Muscle of leg (tissue), 11 donors: ENCODE results near the gene FAM83F. TPM values are rescaled to one million over a fixed set of nuclear protein-coding genes. Genes with fewer than 3 reads are reported as not detected.
A peak's percentile ranks its signal among the peaks of the same experiment; 100 is the strongest.
"Not testable (repeated sequence)": the region's sequence is repeated elsewhere in the genome, so short reads cannot be mapped to it uniquely, and the experiment has no call there.

ENCODE experiments used
- DNase-seq: peaks from one replicate; pipeline ENCODE4 v3.0.0; 2013
- H3K27ac ChIP-seq: one replicate; pipeline ENCODE4 v1.5.1; 2013; ENCODE audit warnings: mild to moderate bottlenecking, low read length, control low read depth
- H3K27me3 ChIP-seq: one replicate; pipeline ENCODE4 v1.6.1; 2013; ENCODE audit warnings: low read length; ENCODE audit not compliant: control insufficient read depth, insufficient read depth
- H3K36me3 ChIP-seq: one replicate; pipeline ENCODE4 v1.6.1; 2013; ENCODE audit warnings: low read length; ENCODE audit not compliant: control insufficient read depth, insufficient read depth
- H3K4me1 ChIP-seq: one replicate; pipeline ENCODE4 v1.6.1; 2013; ENCODE audit warnings: low read length; ENCODE audit not compliant: control insufficient read depth, insufficient read depth
- H3K4me3 ChIP-seq: one replicate; pipeline ENCODE4 v1.5.1; 2013; ENCODE audit warnings: low read length, control low read depth
- H3K9me3 ChIP-seq: replicated peaks from 2 replicates; pipeline ENCODE4 v1.6.1; 2013; ENCODE audit warnings: low read depth, low read length; ENCODE audit not compliant: control insufficient read depth
- WGBS: methylation state at CpG from one replicate; pipeline ENCODE4 v1.1.5; 2013; ENCODE audit warnings: missing lambda C conversion rate; ENCODE audit not compliant: insufficient coverage; 5-methylcytosine and 5-hydroxymethylcytosine counted together
- polyA plus RNA-seq, 8 donors: library from polyadenylated mRNA; unstranded; fragments of 120-200 nt; gene quantifications; one replicate each; pipeline versions ENCODE4 v1.2.1 to v1.2.3, GENCODE V29; 2013; ENCODE audit warnings: inconsistent platforms in 1 of 8, low replicate concordance in 1 of 8; ENCODE audit not compliant: insufficient read length in 8 of 8, insufficient read depth in 1 of 8
- total RNA-seq: library from RNA; stranded (reverse); fragments of 120-200 nt; gene quantifications from one replicate; pipeline ENCODE4 v1.2.4, GENCODE V29; 2013

FAM83F gene
- total and polyA plus RNA-seq, 9 donors = 0.06 to 0.82 (median 0.27) TPM

GRCh38 chr22:40015358-40015976, 20.7 kb downstream of the FAM83F start:
- no peaks in the 10 kb centered on the region for H3K9me3 ChIP-seq
- H3K27ac ChIP-seq = no peak overlapping the region
- DNase-seq = no peak
- 79% methylated on average over 8 of the region's 10 CpGs for WGBS
- no peaks in the 10 kb centered on the region for H3K36me3 ChIP-seq
- peaks cover 19% of the 10 kb centered on the region for H3K27me3 ChIP-seq
- H3K4me1 ChIP-seq = no peaks in the 10 kb centered on the region
- no peak overlapping the region for H3K4me3 ChIP-seq

GRCh38 chr22:40018051-40018450, 23.3 kb downstream of the FAM83F start:
- WGBS = 31% methylated on average over 2 of the region's 6 CpGs
- no peak for DNase-seq
- Histone ChIP-seq H3K4me3 (no peak overlapping the region), H3K27me3 (peaks cover 7% of the 10 kb centered on the region), H3K27ac (no peak overlapping the region), H3K4me1 (no peaks in the 10 kb centered on the region), H3K36me3 (no peaks in the 10 kb centered on the region), H3K9me3 (no peaks in the 10 kb centered on the region)

- Histone ChIP-seq H3K36me3 (no peaks in the 10 kb centered on the region), H3K9me3 (no peaks in the 10 kb centered on the region), H3K27ac (no peak overlapping the region), H3K27me3 (peaks cover 14% of the 10 kb centered on the region), H3K4me3 (no peak overlapping the region), H3K4me1 (no peaks in the 10 kb centered on the region)
- WGBS = 88% methylated on average over 7 of the region's 9 CpGs
- DNase-seq = no peak
These were observed 24.3 kb downstream of the FAM83F start for GRCh38 chr22:40019100-40019499.

GRCh38 chr22:40020956-40021355, 26.2 kb downstream of the FAM83F start:
- no peaks in the 10 kb centered on the region for H3K36me3 ChIP-seq
- no peak overlapping the region for H3K27ac ChIP-seq
- no peak overlapping the region for H3K4me3 ChIP-seq
- peaks cover 12% of the 10 kb centered on the region for H3K27me3 ChIP-seq
- no peaks in the 10 kb centered on the region for H3K9me3 ChIP-seq
- 62% methylated on average over 7 of the region's 7 CpGs for WGBS
- DNase-seq = no peak
- no peaks in the 10 kb centered on the region for H3K4me1 ChIP-seq

GRCh38 chr22:40021401-40022000, 26.7 kb downstream of the FAM83F start:
- Histone ChIP-seq H3K27ac (no peak overlapping the region), H3K4me1 (no peaks in the 10 kb centered on the region), H3K36me3 (no peaks in the 10 kb centered on the region), H3K27me3 (peaks cover 12% of the 10 kb centered on the region), H3K4me3 (no peak overlapping the region), H3K9me3 (no peaks in the 10 kb centered on the region)
- no peak for DNase-seq
- 85% methylated on average over 34 of the region's 34 CpGs for WGBS

GRCh38 chr22:40022536-40023240, 27.9 kb downstream of the FAM83F start:
- H3K27me3 ChIP-seq = peaks cover 12% of the 10 kb centered on the region
- no peaks in the 10 kb centered on the region for H3K4me1 ChIP-seq
- H3K36me3 ChIP-seq = no peaks in the 10 kb centered on the region
- DNase-seq = no peak
- no peaks in the 10 kb centered on the region for H3K9me3 ChIP-seq
- 70% methylated on average over 4 of the region's 11 CpGs for WGBS
- no peak overlapping the region for H3K4me3 ChIP-seq
- no peak overlapping the region for H3K27ac ChIP-seq

- Histone ChIP-seq H3K4me1 (peaks cover 3% of the 10 kb centered on the region), H3K4me3 (no peak overlapping the region), H3K27me3 (peaks cover 12% of the 10 kb centered on the region), H3K27ac (no peak overlapping the region), H3K9me3 (no peaks in the 10 kb centered on the region), H3K36me3 (no peaks in the 10 kb centered on the region)
- DNase-seq = no peak
- WGBS = 71% methylated on average over 8 of the region's 16 CpGs
These were observed 28.6 kb downstream of the FAM83F start for GRCh38 chr22:40023341-40023841.

GRCh38 chr22:40024201-40025061, 29.7 kb downstream of the FAM83F start:
- 31% methylated on average over 10 of the region's 16 CpGs for WGBS
- Histone ChIP-seq H3K4me3 (no peak overlapping the region), H3K4me1 (peaks cover 8% of the 10 kb centered on the region), H3K9me3 (no peaks in the 10 kb centered on the region), H3K27ac (no peak overlapping the region), H3K27me3 (peaks cover 9% of the 10 kb centered on the region), H3K36me3 (no peaks in the 10 kb centered on the region)
- DNase-seq = peak; percentile 69

GRCh38 chr22:40025062-40025379, 30.3 kb downstream of the FAM83F start:
- H3K27me3 ChIP-seq, H3K4me1 ChIP-seq, H3K9me3 ChIP-seq, H3K36me3 ChIP-seq, H3K27ac ChIP-seq, DNase-seq, H3K4me3 ChIP-seq: not testable (repeated sequence)
- WGBS = 34% methylated on average over 4 of the region's 5 CpGs

- Histone ChIP-seq H3K36me3 (no peaks in the 10 kb centered on the region), H3K27me3 (peaks cover 9% of the 10 kb centered on the region), H3K4me1 (peaks cover 8% of the 10 kb centered on the region), H3K27ac (no peak overlapping the region), H3K4me3 (no peak overlapping the region), H3K9me3 (no peaks in the 10 kb centered on the region)
- DNase-seq = no peak
- WGBS = 86% methylated on average over 10 of the region's 10 CpGs
These were observed 31.1 kb downstream of the FAM83F start for GRCh38 chr22:40025856-40026255.
